ENCODE measurements around the gene SMYD3.

The SMYD3 gene

GRCh38 chr1:246176126-246177024 lies 330.7 kb downstream of the SMYD3 start:
- no peak for DNase-seq (ENCODE audit: low spot score)

GRCh38 chr1:246170574-246171261 lies 336.4 kb downstream of the SMYD3 start:
- DNase-seq (ENCODE audit: low spot score) = no peak

- no peak for DNase-seq (ENCODE audit: low spot score)
Measured at GRCh38 chr1:246169486-246169885, 337.6 kb downstream of the SMYD3 start.

DNA sequence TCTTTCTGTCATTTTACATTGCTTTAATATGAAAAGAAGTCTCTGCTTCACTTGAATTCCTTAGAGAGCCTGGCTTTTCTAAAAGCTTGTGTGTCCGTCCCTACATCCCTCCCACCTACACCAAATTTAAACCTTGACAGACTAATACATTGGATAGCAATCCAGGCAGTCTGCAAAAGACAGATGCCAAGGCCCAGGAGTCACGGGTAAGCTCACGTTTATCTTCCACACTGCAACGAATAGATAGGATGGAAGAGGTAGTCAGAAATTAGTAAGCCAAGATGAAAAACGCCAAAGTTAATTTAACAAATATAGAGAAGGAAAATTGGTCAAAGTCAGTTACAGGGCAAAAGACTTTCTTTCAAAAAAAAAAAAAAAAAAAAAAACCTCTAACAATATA lies 338.1 kb downstream of the SMYD3 start:
- no peak for DNase-seq (ENCODE audit: low spot score)

GRCh38 chr1:246166841-246167240 lies 340.2 kb downstream of the SMYD3 start:
- DNase-seq (ENCODE audit: low spot score) = no peak

- no peak for DNase-seq (ENCODE audit: low spot score)
Measured at GRCh38 chr1:246165826-246166709, 341.0 kb downstream of the SMYD3 start.

DNA sequence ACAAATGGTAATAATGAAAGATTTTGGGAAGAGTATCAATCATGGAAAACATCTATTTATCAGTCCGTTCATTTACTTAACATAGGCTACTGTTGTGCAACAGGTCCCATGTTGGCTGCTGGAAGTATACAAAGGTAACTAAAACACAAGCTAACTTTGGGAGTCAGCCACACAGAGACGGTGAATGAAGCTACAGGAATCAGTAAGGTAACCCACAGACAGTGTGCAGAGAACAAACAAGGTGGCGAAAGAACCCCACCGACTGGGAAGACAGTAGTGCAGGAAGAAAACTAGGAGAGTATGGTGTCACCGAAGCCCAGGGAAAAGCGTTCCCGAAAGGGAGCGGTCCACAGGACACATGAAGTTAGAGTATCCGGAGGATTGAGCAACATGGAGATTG lies 342.3 kb downstream of the SMYD3 start:
- no peak for DNase-seq (ENCODE audit: low spot score)

DNA sequence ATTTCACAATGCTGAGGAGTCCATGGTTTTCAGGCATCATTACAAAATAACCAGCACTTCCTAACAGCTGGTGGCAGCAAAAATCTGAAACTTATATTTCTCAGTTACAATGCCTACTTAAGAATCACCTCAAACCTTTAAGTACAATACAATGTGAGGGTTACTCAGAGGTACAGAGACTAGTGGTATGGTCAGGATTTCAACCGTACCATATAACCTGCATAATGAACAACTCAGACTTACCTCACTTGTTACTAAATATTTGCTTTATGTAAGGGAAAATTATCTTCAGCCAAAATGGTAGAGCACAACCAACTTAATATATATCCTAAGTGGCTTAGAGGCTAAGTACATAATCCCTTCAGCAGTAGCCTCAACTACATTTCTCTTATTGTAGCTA lies 344.5 kb downstream of the SMYD3 start:
- no peak for DNase-seq (ENCODE audit: low spot score)

DNA sequence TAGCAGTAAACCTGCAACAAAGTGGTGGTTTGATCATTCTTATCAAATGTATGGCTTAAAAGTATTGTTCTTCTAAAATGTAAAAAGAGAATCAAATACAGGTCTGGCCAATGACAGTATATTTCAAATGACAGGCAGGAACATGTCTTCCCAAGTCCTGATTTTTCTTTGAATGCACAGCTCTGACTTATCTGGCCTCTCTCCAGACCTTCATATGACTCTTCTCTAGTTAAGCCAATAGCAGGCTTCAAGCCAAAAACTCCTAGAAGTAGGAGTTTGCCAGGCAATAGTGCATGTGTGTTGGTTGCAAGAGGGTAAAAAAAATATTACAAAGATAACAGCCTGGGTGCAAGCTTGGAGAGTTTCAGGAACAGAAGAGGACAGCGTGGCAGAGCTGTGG lies 345.5 kb downstream of the SMYD3 start:
- no peak for DNase-seq (ENCODE audit: low spot score)

DNA sequence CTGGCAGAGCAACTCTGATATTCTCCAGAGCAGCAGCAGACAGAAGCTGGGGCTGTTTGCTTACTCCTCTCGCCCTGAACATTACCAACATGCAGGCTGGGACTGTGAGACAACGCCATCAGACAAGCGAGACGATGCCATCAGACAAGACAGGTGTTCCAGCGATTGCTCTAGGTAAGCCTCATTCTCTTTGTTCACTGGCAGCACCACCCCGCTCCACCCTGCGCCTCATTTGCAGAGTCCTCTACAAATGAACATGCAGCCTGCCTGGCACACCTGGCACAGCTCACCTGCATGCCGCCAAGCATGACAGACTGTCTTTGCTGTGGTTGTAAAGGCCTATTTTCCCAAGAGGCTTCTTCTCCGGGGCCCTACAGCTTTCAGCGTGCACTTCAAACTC lies 346.2 kb downstream of the SMYD3 start:
- DNase-seq (ENCODE audit: low spot score) = no peak

GRCh38 chr1:246160374-246160773 lies 346.7 kb downstream of the SMYD3 start:
- DNase-seq (ENCODE audit: low spot score) = no peak

DNA sequence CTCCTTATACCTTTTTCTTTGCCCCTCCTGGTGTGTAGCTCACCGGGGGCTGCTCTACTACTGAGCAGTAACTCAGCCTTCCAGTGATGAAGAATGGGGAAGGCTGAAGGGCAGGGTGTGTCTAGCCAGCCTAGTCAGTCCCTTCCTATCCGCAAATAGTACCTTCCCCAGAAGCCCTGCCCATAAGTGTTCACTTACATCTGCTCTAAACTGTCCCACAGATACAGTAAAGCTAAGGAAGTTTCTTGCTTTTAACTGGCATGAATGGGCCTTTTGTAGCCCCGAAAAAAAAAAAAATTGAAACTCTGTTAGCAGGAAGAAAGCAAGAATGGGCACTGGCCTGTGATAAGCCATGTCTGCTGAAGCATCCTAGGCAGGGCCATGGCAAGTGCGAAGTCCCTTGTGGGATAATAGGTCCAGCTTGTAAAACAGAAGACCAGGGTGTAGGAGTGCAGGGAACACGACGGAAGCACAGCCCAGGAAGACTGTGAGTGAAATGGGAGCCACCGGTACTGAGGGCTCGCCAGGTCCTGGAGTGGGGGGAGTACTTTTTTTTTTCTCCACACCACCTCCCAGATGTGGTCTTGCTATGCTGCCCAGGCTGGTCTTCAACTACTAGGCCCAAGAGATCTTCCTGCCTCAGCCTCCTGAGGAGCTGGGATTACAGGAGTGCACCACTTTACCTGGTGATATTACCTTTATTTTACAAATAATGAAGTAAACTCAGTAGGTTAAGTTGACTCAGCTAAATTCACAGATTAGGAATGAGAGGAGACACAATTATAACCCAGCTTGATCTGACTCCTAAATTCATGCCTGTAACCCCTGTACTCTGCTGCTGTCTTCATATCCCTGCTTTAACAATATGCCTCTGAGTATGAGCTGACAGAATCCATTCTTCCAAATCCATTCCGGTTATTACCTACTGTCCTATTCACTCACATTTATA lies 347.5 kb downstream of the SMYD3 start:
- no peak for DNase-seq (ENCODE audit: low spot score)

- DNase-seq (ENCODE audit: low spot score) = no peak
Measured at GRCh38 chr1:246158131-246158530, 348.9 kb downstream of the SMYD3 start.

DNA sequence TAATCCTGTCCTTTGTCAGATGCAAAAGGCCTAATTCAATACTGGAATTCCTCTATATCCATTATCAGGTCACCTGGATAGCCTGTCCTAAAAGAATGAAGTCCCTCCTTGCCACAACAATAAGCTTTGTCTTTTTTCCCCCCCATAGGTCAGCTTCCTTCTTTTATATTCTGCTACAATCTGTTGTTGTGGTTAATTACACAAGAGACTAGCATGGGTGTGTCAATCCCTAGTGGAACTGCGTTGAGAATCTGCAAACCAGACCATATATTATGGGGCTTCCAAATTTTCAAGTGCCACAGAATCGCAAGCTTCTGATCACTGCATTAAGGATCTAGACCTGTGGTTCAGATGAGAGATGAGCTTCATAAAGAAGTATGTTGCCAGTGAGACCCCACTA lies 349.6 kb downstream of the SMYD3 start:
- no peak for DNase-seq (ENCODE audit: low spot score)

DNA sequence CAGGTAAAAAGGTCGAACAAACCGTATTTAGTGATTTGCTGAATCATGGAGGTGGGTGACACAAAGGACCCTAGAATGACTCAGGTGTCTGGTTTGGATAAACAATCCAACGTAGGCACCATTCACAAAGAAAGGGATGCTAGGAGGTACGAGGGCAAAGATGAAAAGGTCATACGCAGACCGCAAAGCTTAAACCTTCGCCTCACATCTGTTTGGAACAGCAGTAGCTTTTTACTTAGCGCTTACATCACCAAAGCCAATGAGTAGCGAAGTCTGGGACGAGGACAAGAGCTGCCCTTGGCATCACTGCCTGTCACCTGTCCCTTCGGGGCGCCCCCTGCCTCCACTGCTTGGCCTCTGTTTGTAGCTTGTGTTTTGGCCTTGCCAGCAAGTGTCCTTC lies 350.2 kb downstream of the SMYD3 start:
- no peak for DNase-seq (ENCODE audit: low spot score)

- DNase-seq (ENCODE audit: low spot score) = peak; percentile 41
Measured at GRCh38 chr1:246155923-246156322, 351.2 kb downstream of the SMYD3 start.

- no peak for DNase-seq (ENCODE audit: low spot score)
Measured at GRCh38 chr1:246153796-246154212, 353.3 kb downstream of the SMYD3 start.

GRCh38 chr1:246152986-246153431 lies 354.1 kb downstream of the SMYD3 start:
- no peak for DNase-seq (ENCODE audit: low spot score)

DNA sequence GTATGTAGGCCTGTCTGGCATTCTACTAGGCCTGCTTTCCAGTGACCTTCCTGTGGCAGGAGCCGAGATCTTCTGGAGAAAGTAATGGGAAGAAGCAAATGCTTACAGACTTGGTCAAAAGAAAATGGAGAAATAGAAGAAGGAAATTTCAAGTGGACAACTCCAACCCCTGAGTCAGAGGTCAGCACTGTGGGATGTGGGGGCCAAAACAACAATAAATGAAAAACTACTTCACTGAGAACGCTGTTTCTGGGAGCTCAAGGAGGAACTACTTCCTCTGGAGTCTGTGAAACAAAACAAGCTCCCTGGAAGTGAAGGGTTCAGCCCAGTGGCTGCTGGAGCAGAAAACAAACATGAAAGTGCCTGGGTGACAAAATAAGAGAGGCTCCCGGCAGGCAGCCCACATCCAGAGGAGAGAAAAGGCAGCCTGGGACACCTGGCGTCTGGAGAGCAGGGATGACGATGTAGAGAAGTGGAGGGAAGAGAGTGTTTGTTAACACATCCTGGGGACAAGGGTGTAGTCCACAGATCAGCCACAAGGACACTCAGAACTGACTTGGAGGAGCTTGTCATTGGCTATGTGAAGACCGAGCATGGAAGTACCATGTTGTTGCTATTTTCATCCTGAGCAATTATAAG lies 355.2 kb downstream of the SMYD3 start:
- no peak for DNase-seq (ENCODE audit: low spot score)

GRCh38 chr1:246149543-246149942 lies 357.5 kb downstream of the SMYD3 start:
- DNase-seq (ENCODE audit: low spot score) = no peak
